Panc1 (cell line): Measurements from ENCODE around the gene EIF2D. TPM values are rescaled to one million over a fixed set of nuclear protein-coding genes. Genes with fewer than 3 reads are reported as not detected.

Source experiments
- ATAC-seq: fragments of 200-7000 bp; cut with Tn5 transposase; 2 replicates; pipeline ENCODE4 v1.9.1; 2020; ENCODE audit warnings: mild to moderate bottlenecking, moderate library complexity
- BruUV-seq: library from RNA; stranded (reverse); fragments of 400-500 nt; replicated peaks from 2 replicates; lab custom pipeline; 2021; lab: Mats Ljungman, UMichigan
- CTCF ChIA-PET: fragments of 300-600 bp; sonication (Branson Sonifier 250); formaldehyde crosslinking; loops from one replicate; lab custom pipeline; 2022; ENCODE audit warnings: antibody characterized with exemption; lab: Charles Lee
- POLR2A ChIA-PET: fragments of 300-600 bp; sonication (Branson Sonifier 250); formaldehyde crosslinking; loops from one replicate; lab custom pipeline; 2022; ENCODE audit warnings: antibody characterized with exemption; lab: Charles Lee
- DNase-seq: peaks from one replicate; pipeline ENCODE4 v3.0.0-alpha.2; 2010; ENCODE audit warnings: low read depth, low spot score
- H3K27ac ChIP-seq: 2 replicates; pipeline ENCODE4 v1.5.1; 2011; ENCODE audit warnings: mild to moderate bottlenecking, low read length, inconsistent platforms
- H3K27me3 ChIP-seq: fragments of 200-500 bp; sonication (Bioruptor generic); 2 replicates; pipeline ENCODE4 v1.6.0; 2014; ENCODE audit warnings: low read length, inconsistent platforms; ENCODE audit not compliant: control insufficient read depth, insufficient read depth
- H3K36me3 ChIP-seq: fragments of 200-500 bp; sonication (Bioruptor generic); 2 replicates; pipeline ENCODE4 v1.5.1; 2014; ENCODE audit warnings: inconsistent platforms, mild to moderate bottlenecking, low read length, moderate library complexity; ENCODE audit not compliant: control insufficient read depth, insufficient read depth
- H3K4me1 ChIP-seq: 2 replicates; pipeline ENCODE4 v1.5.1; 2011; ENCODE audit warnings: inconsistent platforms, mild to moderate bottlenecking, low read length, moderate library complexity; ENCODE audit not compliant: control insufficient read depth, insufficient read depth
- H3K4me3 ChIP-seq, 2 experiments: 2 replicates each; pipeline ENCODE4 v1.5.1; 2011 to 2012; ENCODE audit warnings: low read depth in 2 of 2, low read length in 2 of 2, mild to moderate bottlenecking in 2 of 2, inconsistent platforms in 1 of 2, moderate library complexity in 1 of 2
- H3K9me3 ChIP-seq: fragments of 200-500 bp; sonication (Bioruptor generic); 2 replicates; pipeline ENCODE4 v1.5.1; 2014; ENCODE audit warnings: low read depth, mild to moderate bottlenecking, inconsistent platforms, low read length, moderate library complexity; ENCODE audit not compliant: control insufficient read depth, insufficient read depth
- CTCF ChIP-seq: fragments of 450-650 bp; IDR thresholded peaks from 2 replicates; pipeline ENCODE4 v1.5.1; 2017; ENCODE audit warnings: mild to moderate bottlenecking
- POLR2AphosphoS5 ChIP-seq: IDR thresholded peaks from 2 replicates; pipeline ENCODE4 v1.6.1; 2012; ENCODE audit warnings: mild to moderate bottlenecking, low read depth, low read length, moderate library complexity
- REST ChIP-seq, 2 experiments: IDR thresholded peaks; 2 replicates each; pipeline ENCODE4 v1.6.1; 2011 to 2012; ENCODE audit warnings: low read depth in 2 of 2, control low read depth in 1 of 2, low read length in 1 of 2, mild to moderate bottlenecking in 1 of 2, moderate library complexity in 1 of 2; ENCODE audit not compliant: insufficient read depth in 1 of 2
- SIN3A ChIP-seq: IDR thresholded peaks from 2 replicates; pipeline ENCODE4 v1.6.1; 2012; ENCODE audit warnings: low read depth, mild to moderate bottlenecking, low read length, moderate library complexity, borderline replicate concordance; ENCODE audit not compliant: insufficient read depth
- TCF7L2 ChIP-seq: IDR thresholded peaks from 2 replicates; pipeline ENCODE4 v1.6.1; 2011; ENCODE audit warnings: mild to moderate bottlenecking, low read depth, low read length, inconsistent platforms
- in situ Hi-C: cut with HindIII; loops from 2 replicates; pipeline ENCODE4 v1.10.0; 2016; ENCODE audit warnings: low sequenced_read_pairs, low pct_unique_long_range_greater_than_20kb
- intact Hi-C: fragments of 100-400 bp; cut with micrococcal nuclease; formaldehyde crosslinking; loops from one replicate; pipeline ENCODE4 v1.10.0; 2022; ENCODE audit not compliant: unreplicated experiment
- total RNA-seq: library from RNA; stranded (reverse); gene quantifications from one replicate; pipeline ENCODE4 v1.2.1, GENCODE V29; 2021; ENCODE audit not compliant: unreplicated experiment

Gene EIF2D
- total RNA-seq, 1 experiment from 2014 or later: 28.7 TPM

GRCh38 chr1:206658264-206658980 is 46.2 kb upstream of the EIF2D start:
- no peaks in the 10 kb centered on the region for H3K36me3 ChIP-seq
- ATAC-seq: no peak
- no peak for TF ChIP-seq TCF7L2
- no peak for TF ChIP-seq REST (IDR thresholded peaks at IDR 0.05; ENCODE audit: insufficient read depth in 1 of 2, low read depth in 2 of 2, low read length in 1 of 2)
- peak; percentile 85 for TF ChIP-seq CTCF
- no peak for TF ChIP-seq SIN3A
- no peak for TF ChIP-seq POLR2AphosphoS5
- no TSS peak for BruUV-seq
- no peak overlapping the region for H3K27ac ChIP-seq
- CTCF ChIA-PET: no interaction called here
- no peak for DNase-seq
- POLR2A ChIA-PET: interaction anchor here (0.7 kb wide), 1 partner anchor 100 kb away, joined by 3 read pairs; no protein-coding TSS in a partner anchor
- H3K4me1 ChIP-seq: no peaks in the 10 kb centered on the region
- intact Hi-C loops (no loop called here), in situ Hi-C loops (no loop called here)
- H3K27me3 ChIP-seq: peaks cover 3% of the 10 kb centered on the region; the same call in 1 of the 2 replicates
- H3K4me3 ChIP-seq: no peak overlapping the region
- no peaks in the 10 kb centered on the region for H3K9me3 ChIP-seq

GRCh38 chr1:206657751-206658150 is 45.5 kb upstream of the EIF2D start:
- POLR2A ChIA-PET: no interaction called here
- H3K27me3 ChIP-seq: peaks cover 3% of the 10 kb centered on the region; the same call in 1 of the 2 replicates
- intact Hi-C loops (no loop called here), in situ Hi-C loops (no loop called here)
- no peaks in the 10 kb centered on the region for H3K36me3 ChIP-seq
- no peaks in the 10 kb centered on the region for H3K9me3 ChIP-seq
- TF ChIP-seq SIN3A (no peak), REST (IDR thresholded peaks at IDR 0.05; ENCODE audit: insufficient read depth in 1 of 2, low read depth in 2 of 2, low read length in 1 of 2) (no peak), POLR2AphosphoS5 (no peak), CTCF (no peak), TCF7L2 (no peak)
- no peak for DNase-seq
- no peak overlapping the region for H3K4me3 ChIP-seq
- no peak overlapping the region for H3K27ac ChIP-seq
- CTCF ChIA-PET: no interaction called here
- no peak for ATAC-seq
- no TSS peak for BruUV-seq
- no peaks in the 10 kb centered on the region for H3K4me1 ChIP-seq
